CD8-positive, alpha-beta memory T cell (primary cell): ENCODE measurements around the gene SIL1. TPM values are rescaled to one million over a fixed set of nuclear protein-coding genes. Genes with fewer than 3 reads are reported as not detected.
"Not testable (repeated sequence)": the region's sequence is repeated elsewhere in the genome, so short reads cannot be mapped to it uniquely, and the experiment has no call there.

Source experiments
- CTCF ChIA-PET: fragments of 350-600 bp; sonication (Branson Sonifier 250); formaldehyde crosslinking; loops from one replicate; lab custom pipeline; 2021; ENCODE audit warnings: antibody characterized with exemption; lab: Charles Lee
- POLR2A ChIA-PET: fragments of 350-600 bp; sonication (Branson Sonifier 250); formaldehyde crosslinking; loops from one replicate; lab custom pipeline; 2021; ENCODE audit warnings: antibody characterized with exemption; lab: Charles Lee
- DNase-seq, 5 donors: peaks; one replicate each; pipeline versions ENCODE4 v3.0.0 to v3.0.0-alpha.2; 2020 to 2022; ENCODE audit warnings: mixed read lengths in 1 of 5
- H3K27ac ChIP-seq: one replicate; pipeline ENCODE4 v1.7.0; 2013; ENCODE audit warnings: low read depth, mild to moderate bottlenecking, low read length, moderate library complexity
- H3K27me3 ChIP-seq: 2 replicates; pipeline ENCODE4 v1.7.0; 2013; ENCODE audit warnings: low read length, mild to moderate bottlenecking; ENCODE audit not compliant: insufficient read depth, poor library complexity, severe bottlenecking
- H3K36me3 ChIP-seq: 2 replicates; pipeline ENCODE4 v1.7.0; 2013; ENCODE audit warnings: mild to moderate bottlenecking, low read length, moderate library complexity; ENCODE audit not compliant: insufficient read depth
- H3K4me1 ChIP-seq: 2 replicates; pipeline ENCODE4 v1.7.0; 2013; ENCODE audit warnings: mild to moderate bottlenecking, low read length, moderate library complexity; ENCODE audit not compliant: insufficient read depth
- H3K4me3 ChIP-seq: 2 replicates; pipeline ENCODE4 v1.7.0; 2013; ENCODE audit warnings: mild to moderate bottlenecking, low read length
- H3K9me3 ChIP-seq: 2 replicates; pipeline ENCODE4 v1.7.0; 2013; ENCODE audit warnings: mild to moderate bottlenecking, low read length
- H3K27ac Mint-ChIP-seq, 8 donors: one replicate each; pipeline ENCODE4 v1.8.0; 2020 to 2021; ENCODE audit warnings: mixed read lengths in 8 of 8, mild to moderate bottlenecking in 6 of 8, inconsistent platforms in 3 of 8, moderate library complexity in 3 of 8
- H3K27me3 Mint-ChIP-seq, 2 donors: one replicate each; pipeline ENCODE4 v1.8.0; 2020 to 2021; ENCODE audit warnings: mixed read lengths in 2 of 2, mild to moderate bottlenecking in 1 of 2, moderate library complexity in 1 of 2
- H3K36me3 Mint-ChIP-seq, 3 donors: one replicate each; pipeline ENCODE4 v1.8.0; 2020 to 2021; ENCODE audit warnings: mixed read lengths in 3 of 3, inconsistent platforms in 1 of 3, mild to moderate bottlenecking in 1 of 3
- H3K4me1 Mint-ChIP-seq, 3 donors: one replicate each; pipeline ENCODE4 v1.8.0; 2020 to 2021; ENCODE audit warnings: mixed read lengths in 3 of 3, inconsistent platforms in 1 of 3, mild to moderate bottlenecking in 1 of 3
- H3K4me3 Mint-ChIP-seq, 7 donors: one replicate each; pipeline ENCODE4 v1.8.0; 2020 to 2021; ENCODE audit warnings: mixed read lengths in 7 of 7, mild to moderate bottlenecking in 6 of 7, moderate library complexity in 4 of 7, inconsistent platforms in 2 of 7
- H3K9me3 Mint-ChIP-seq, 5 donors: one replicate each; pipeline ENCODE4 v1.8.0; 2020 to 2022; ENCODE audit warnings: mixed read lengths in 5 of 5, mild to moderate bottlenecking in 3 of 5, moderate library complexity in 2 of 5, inconsistent platforms in 1 of 5
- polyA plus RNA-seq: library from polyadenylated mRNA; unstranded; fragments of 300-500 nt; fragmentation: Illumina TruSeq; gene quantifications from one replicate; pipeline ENCODE4 v1.2.3, GENCODE V29; 2021
- total RNA-seq, 2 experiments: library from RNA; stranded (reverse); gene quantifications; one replicate each; pipeline ENCODE4 v1.2.3, GENCODE V29; 2021

Gene SIL1
- total and polyA plus RNA-seq, 3 experiments from 2014 or later = 15.0 to 27.5 (median 26.6) TPM

GRCh38 chr5:138926688-138927448 lies 271.3 kb downstream of the SIL1 start:
- Histone ChIP-seq H3K9me3 (no peaks in the 10 kb centered on the region), H3K27ac (no peak overlapping the region), H3K36me3 (no peaks in the 10 kb centered on the region), H3K4me3 (no peak overlapping the region), H3K27me3 (no peaks in the 10 kb centered on the region), H3K4me1 (no peaks in the 10 kb centered on the region)
- peak overlapping the region in 1 of 8 donors; percentile 72 for H3K27ac Mint-ChIP-seq
- H3K4me1 Mint-ChIP-seq = no peaks in the 10 kb centered on the region
- H3K9me3 Mint-ChIP-seq = no peaks in the 10 kb centered on the region
- H3K36me3 Mint-ChIP-seq = peaks cover 0 to 51% (median 20%) of the 10 kb centered on the region in 3 donors
- no peaks in the 10 kb centered on the region for H3K27me3 Mint-ChIP-seq
- ChIA-PET POLR2A (no interaction called here), CTCF (interaction anchor here (0.7 kb wide), 1 partner anchor 392 kb away, joined by 3 read pairs; no protein-coding TSS in a partner anchor)
- H3K4me3 Mint-ChIP-seq = no peak overlapping the region
- DNase-seq = no peak

- no peak overlapping the region for H3K27ac ChIP-seq
- H3K27me3 ChIP-seq = no peaks in the 10 kb centered on the region
- H3K36me3 ChIP-seq = no peaks in the 10 kb centered on the region
- no peaks in the 10 kb centered on the region for H3K4me1 ChIP-seq
- H3K4me3 ChIP-seq = no peak overlapping the region
- Mint-ChIP-seq H3K27ac (peak overlapping the region in 1 of 8 donors; percentile 66), H3K4me1 (no peaks in the 10 kb centered on the region), H3K9me3 (no peaks in the 10 kb centered on the region), H3K27me3 (no peaks in the 10 kb centered on the region), H3K4me3 (no peak overlapping the region), H3K36me3 (peaks cover 0 to 45% (median 20%) of the 10 kb centered on the region in 3 donors)
- no peaks in the 10 kb centered on the region for H3K9me3 ChIP-seq
- ChIA-PET CTCF (interaction anchor here (0.7 kb wide), 1 partner anchor 392 kb away, joined by 3 read pairs; no protein-coding TSS in a partner anchor), POLR2A (no interaction called here)
- DNase-seq = no peak
Measured at GRCh38 chr5:138926257-138926656, 271.9 kb downstream of the SIL1 start.

- H3K27ac ChIP-seq = no peak overlapping the region
- peaks cover 0 to 34% (median 14%) of the 10 kb centered on the region in 3 donors for H3K36me3 Mint-ChIP-seq
- H3K4me3 Mint-ChIP-seq = no peak overlapping the region
- no peak overlapping the region for H3K4me3 ChIP-seq
- DNase-seq = no peak
- no peaks in the 10 kb centered on the region for H3K9me3 ChIP-seq
- ChIA-PET POLR2A (no interaction called here), CTCF (no interaction called here)
- no peaks in the 10 kb centered on the region for H3K4me1 ChIP-seq
- H3K4me1 Mint-ChIP-seq = no peaks in the 10 kb centered on the region
- H3K36me3 ChIP-seq = no peaks in the 10 kb centered on the region
- H3K9me3 Mint-ChIP-seq = no peaks in the 10 kb centered on the region
- no peaks in the 10 kb centered on the region for H3K27me3 ChIP-seq
- no peak overlapping the region for H3K27ac Mint-ChIP-seq
- H3K27me3 Mint-ChIP-seq = no peaks in the 10 kb centered on the region
Measured at GRCh38 chr5:138925090-138925635, 273.0 kb downstream of the SIL1 start.

- no peaks in the 10 kb centered on the region for H3K36me3 ChIP-seq
- H3K4me1 ChIP-seq = no peaks in the 10 kb centered on the region
- Mint-ChIP-seq H3K36me3 (peaks cover 0 to 26% (median 13%) of the 10 kb centered on the region in 3 donors), H3K4me3 (no peak overlapping the region), H3K27me3 (no peaks in the 10 kb centered on the region), H3K4me1 (no peaks in the 10 kb centered on the region), H3K27ac (no peak overlapping the region), H3K9me3 (no peaks in the 10 kb centered on the region)
- no peaks in the 10 kb centered on the region for H3K27me3 ChIP-seq
- no peak overlapping the region for H3K4me3 ChIP-seq
- DNase-seq = no peak
- CTCF ChIA-PET = no interaction called here
- POLR2A ChIA-PET = no interaction called here
- H3K9me3 ChIP-seq = no peaks in the 10 kb centered on the region
- H3K27ac ChIP-seq = no peak overlapping the region
Measured at GRCh38 chr5:138922494-138922893, 275.7 kb downstream of the SIL1 start.

- H3K4me1 ChIP-seq, POLR2A ChIA-PET, CTCF ChIA-PET, H3K4me3 Mint-ChIP-seq, H3K27me3 ChIP-seq, H3K36me3 ChIP-seq, H3K4me1 Mint-ChIP-seq, H3K9me3 ChIP-seq, H3K4me3 ChIP-seq, H3K9me3 Mint-ChIP-seq, H3K27me3 Mint-ChIP-seq, H3K27ac Mint-ChIP-seq, DNase-seq, H3K27ac ChIP-seq: not testable (repeated sequence)
- peaks cover 0 to 17% (median 6%) of the 10 kb centered on the region in 3 donors for H3K36me3 Mint-ChIP-seq
Measured at GRCh38 chr5:138921362-138921761, 276.8 kb downstream of the SIL1 start.

- Mint-ChIP-seq H3K4me1 (no peaks in the 10 kb centered on the region), H3K27ac (no peak overlapping the region), H3K27me3 (peaks cover 0 to 1% of the 10 kb centered on the region in 2 donors), H3K36me3 (peaks cover 0 to 6% (median 1%) of the 10 kb centered on the region in 3 donors), H3K4me3 (no peak overlapping the region), H3K9me3 (no peaks in the 10 kb centered on the region)
- Histone ChIP-seq H3K27ac (no peak overlapping the region), H3K27me3 (no peaks in the 10 kb centered on the region), H3K9me3 (no peaks in the 10 kb centered on the region), H3K4me3 (no peak overlapping the region), H3K36me3 (no peaks in the 10 kb centered on the region), H3K4me1 (no peaks in the 10 kb centered on the region)
- POLR2A ChIA-PET = no interaction called here
- CTCF ChIA-PET = no interaction called here
- no peak for DNase-seq
Measured at GRCh38 chr5:138920181-138920580, 278.0 kb downstream of the SIL1 start.

GRCh38 chr5:138918686-138919085 lies 279.5 kb downstream of the SIL1 start:
- ChIA-PET POLR2A (no interaction called here), CTCF (no interaction called here)
- Mint-ChIP-seq H3K27me3 (peaks cover 0 to 1% of the 10 kb centered on the region in 2 donors), H3K4me1 (no peaks in the 10 kb centered on the region), H3K27ac (no peak overlapping the region), H3K9me3 (no peaks in the 10 kb centered on the region), H3K36me3 (no peaks in the 10 kb centered on the region), H3K4me3 (no peak overlapping the region)
- no peak overlapping the region for H3K27ac ChIP-seq
- no peak overlapping the region for H3K4me3 ChIP-seq
- no peaks in the 10 kb centered on the region for H3K4me1 ChIP-seq
- no peaks in the 10 kb centered on the region for H3K27me3 ChIP-seq
- no peaks in the 10 kb centered on the region for H3K36me3 ChIP-seq
- H3K9me3 ChIP-seq = no peaks in the 10 kb centered on the region
- no peak for DNase-seq

GRCh38 chr5:138914338-138914737 lies 283.8 kb downstream of the SIL1 start:
- Histone ChIP-seq H3K4me1 (no peaks in the 10 kb centered on the region), H3K4me3 (no peak overlapping the region), H3K36me3 (no peaks in the 10 kb centered on the region), H3K27me3 (no peaks in the 10 kb centered on the region), H3K9me3 (no peaks in the 10 kb centered on the region), H3K27ac (no peak overlapping the region)
- Mint-ChIP-seq H3K4me3 (no peak overlapping the region), H3K4me1 (no peaks in the 10 kb centered on the region), H3K27me3 (peaks cover 0 to 1% of the 10 kb centered on the region in 2 donors), H3K27ac (no peak overlapping the region), H3K9me3 (no peaks in the 10 kb centered on the region), H3K36me3 (peaks cover 2 to 12% (median 7%) of the 10 kb centered on the region in 3 donors)
- no peak for DNase-seq
- POLR2A ChIA-PET = no interaction called here
- CTCF ChIA-PET = no interaction called here
